ENCODE results near the gene PTPRD. TPM values are rescaled to one million over a fixed set of nuclear protein-coding genes. Genes with fewer than 3 reads are reported as not detected.

The PTPRD gene
- total RNA-seq, 1 donor from 2014 or later, result 5.7 TPM

DNA sequence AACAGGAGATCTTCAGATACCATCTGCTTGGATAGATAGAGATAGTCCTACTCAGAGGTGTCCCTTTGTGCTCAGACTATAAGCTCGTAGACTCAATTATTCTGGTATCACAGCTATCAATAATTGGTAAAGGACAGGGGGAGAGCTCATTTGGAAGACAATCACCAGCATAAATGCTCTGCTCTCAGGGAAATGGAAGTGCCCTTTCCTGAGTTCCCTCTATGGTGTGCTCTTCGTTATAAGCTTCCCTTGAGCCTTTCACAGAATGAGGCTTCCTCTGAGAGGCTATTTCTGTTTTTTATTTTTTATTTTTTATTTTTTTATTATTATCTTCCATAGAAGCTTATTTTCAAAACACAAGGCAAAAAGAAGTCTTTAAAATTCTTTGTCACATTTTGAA, 1657.5 kb downstream of the PTPRD start:
- no peak for TF ChIP-seq CTCF (IDR thresholded peaks at IDR 0.05)
- Mint-ChIP-seq H3K27me3 (ENCODE audit: low read depth) (peaks cover 18% of the 10 kb centered on the region), H3K4me1 (ENCODE audit: low read depth) (no peaks in the 10 kb centered on the region), H3K9me3 (ENCODE audit: low read depth) (no peaks in the 10 kb centered on the region), H3K36me3 (ENCODE audit: low read depth) (no peaks in the 10 kb centered on the region), H3K4me3 (ENCODE audit: unreplicated experiment) (no peak overlapping the region), H3K27ac (ENCODE audit: unreplicated experiment) (no peak overlapping the region)
- no peak for DNase-seq (ENCODE audit: low spot score)

DNA sequence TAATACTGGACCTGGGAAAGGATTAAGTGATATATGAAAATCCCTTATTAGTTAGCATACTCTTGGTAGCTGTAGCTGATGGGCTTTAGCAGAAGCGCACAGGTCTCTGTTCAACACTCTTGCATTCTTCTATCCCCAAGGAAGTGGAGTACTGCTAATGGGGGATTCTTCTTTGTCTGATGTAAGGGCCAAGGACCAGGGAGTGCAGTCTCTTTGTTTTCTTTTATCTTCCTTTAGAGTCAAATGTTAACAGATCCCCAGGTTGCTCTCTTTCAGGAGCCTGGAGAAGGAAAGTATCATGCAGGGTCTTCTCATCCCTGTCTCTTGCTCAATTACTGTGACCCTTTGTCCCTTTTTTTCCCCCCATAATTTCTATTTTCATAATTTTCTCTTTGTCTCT, 1666.3 kb downstream of the PTPRD start:
- Mint-ChIP-seq H3K9me3 (ENCODE audit: low read depth) (peaks cover 6% of the 10 kb centered on the region), H3K4me1 (ENCODE audit: low read depth) (no peaks in the 10 kb centered on the region), H3K36me3 (ENCODE audit: low read depth) (no peaks in the 10 kb centered on the region), H3K4me3 (ENCODE audit: unreplicated experiment) (no peak overlapping the region), H3K27ac (ENCODE audit: unreplicated experiment) (no peak overlapping the region), H3K27me3 (ENCODE audit: low read depth) (peaks cover 20% of the 10 kb centered on the region)
- DNase-seq (ENCODE audit: low spot score), result no peak
- TF ChIP-seq CTCF (IDR thresholded peaks at IDR 0.05), result no peak

DNA sequence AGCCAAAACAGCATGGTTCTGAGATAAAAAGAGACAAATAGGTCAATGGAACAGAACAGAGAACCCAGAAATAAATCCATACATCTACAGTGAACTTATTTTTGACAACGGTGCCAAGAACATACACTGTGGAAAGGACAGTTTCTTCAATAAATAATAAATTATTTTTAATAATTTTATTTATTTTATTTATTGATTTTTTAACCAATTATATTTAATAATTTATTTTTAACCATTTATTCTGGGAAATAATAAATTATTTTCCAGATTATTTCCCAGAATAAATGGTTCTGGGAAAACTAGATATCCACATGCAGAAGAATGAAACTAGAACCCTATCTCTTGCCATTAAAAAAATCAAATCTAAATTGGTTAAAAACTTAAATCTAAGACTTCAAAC, 1669.4 kb downstream of the PTPRD start:
- TF ChIP-seq CTCF (IDR thresholded peaks at IDR 0.05), result no peak
- peaks cover 6% of the 10 kb centered on the region for H3K9me3 Mint-ChIP-seq (ENCODE audit: low read depth)
- no peak for DNase-seq (ENCODE audit: low spot score)
- H3K4me3 Mint-ChIP-seq (ENCODE audit: unreplicated experiment), result no peak overlapping the region
- no peaks in the 10 kb centered on the region for H3K36me3 Mint-ChIP-seq (ENCODE audit: low read depth)
- peaks cover 18% of the 10 kb centered on the region for H3K27me3 Mint-ChIP-seq (ENCODE audit: low read depth)
- no peak overlapping the region for H3K27ac Mint-ChIP-seq (ENCODE audit: unreplicated experiment)
- H3K4me1 Mint-ChIP-seq (ENCODE audit: low read depth), result no peaks in the 10 kb centered on the region

- no peak overlapping the region for H3K27ac Mint-ChIP-seq (ENCODE audit: unreplicated experiment)
- H3K27me3 Mint-ChIP-seq (ENCODE audit: low read depth), result peaks cover 22% of the 10 kb centered on the region
- H3K36me3 Mint-ChIP-seq (ENCODE audit: low read depth), result no peaks in the 10 kb centered on the region
- DNase-seq (ENCODE audit: low spot score), result no peak
- no peak overlapping the region for H3K4me3 Mint-ChIP-seq (ENCODE audit: unreplicated experiment)
- no peaks in the 10 kb centered on the region for H3K4me1 Mint-ChIP-seq (ENCODE audit: low read depth)
- no peak for TF ChIP-seq CTCF (IDR thresholded peaks at IDR 0.05)
- H3K9me3 Mint-ChIP-seq (ENCODE audit: low read depth), result peaks cover 6% of the 10 kb centered on the region
Observed at GRCh38 chr9:8940650-8941049, 1672.2 kb downstream of the PTPRD start.

DNA sequence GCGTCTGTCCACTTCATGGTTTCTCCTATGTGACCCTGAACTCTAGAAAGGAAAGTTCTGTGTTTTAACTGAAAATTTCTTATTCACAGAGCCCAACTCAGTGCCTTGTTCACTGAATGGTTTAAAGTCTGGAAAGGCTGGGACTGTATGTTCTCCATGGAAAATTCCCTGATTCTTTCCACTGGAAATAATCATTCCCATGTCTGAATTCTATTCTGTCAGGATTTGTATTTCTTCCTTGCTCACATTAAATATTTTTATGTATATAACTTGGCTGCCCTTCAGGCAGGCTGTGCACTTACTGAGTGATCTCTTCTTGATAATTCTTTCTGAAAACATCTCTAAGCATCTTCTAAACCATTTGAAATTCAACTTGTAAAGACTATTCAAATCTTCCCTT, 1686.3 kb downstream of the PTPRD start:
- no peak for TF ChIP-seq CTCF (IDR thresholded peaks at IDR 0.05)
- Mint-ChIP-seq H3K27me3 (ENCODE audit: low read depth) (no peaks in the 10 kb centered on the region), H3K4me3 (ENCODE audit: unreplicated experiment) (no peak overlapping the region), H3K4me1 (ENCODE audit: low read depth) (peaks cover 6% of the 10 kb centered on the region), H3K9me3 (ENCODE audit: low read depth) (peaks cover 7% of the 10 kb centered on the region), H3K36me3 (ENCODE audit: low read depth) (no peaks in the 10 kb centered on the region), H3K27ac (ENCODE audit: unreplicated experiment) (no peak overlapping the region)
- DNase-seq (ENCODE audit: low spot score), result no peak

Data from chondrocyte (in vitro differentiated cells).